HepG2 (cell line): ENCODE data around the gene SPAG8. TPM values are rescaled to one million over a fixed set of nuclear protein-coding genes. Genes with fewer than 3 reads are reported as not detected.

ENCODE experiments used
- AKAP8 ChIP-seq: sonication (generic); formaldehyde crosslinking; IDR thresholded peaks from 2 replicates; pipeline ENCODE4 v1.5.1; 2020; ENCODE audit warnings: mild to moderate bottlenecking, missing genetic modification reagents
- DMAP1 ChIP-seq: IDR thresholded peaks from 2 replicates; pipeline ENCODE4 v1.6.1; 2016
- E2F2 ChIP-seq: sonication (generic); formaldehyde crosslinking; IDR thresholded peaks from 2 replicates; pipeline ENCODE4 v1.4.0; 2020; ENCODE audit warnings: missing genetic modification reagents, borderline replicate concordance
- FOXP4 ChIP-seq: sonication (generic); formaldehyde crosslinking; IDR thresholded peaks from 2 replicates; pipeline ENCODE4 v1.4.0; 2020; ENCODE audit warnings: missing genetic modification reagents
- GLI4 ChIP-seq: sonication (generic); formaldehyde crosslinking; IDR thresholded peaks from 2 replicates; pipeline ENCODE4 v1.5.1; 2020; ENCODE audit warnings: missing genetic modification reagents, mild to moderate bottlenecking, moderate library complexity, borderline replicate concordance
- HES4 ChIP-seq: sonication (generic); formaldehyde crosslinking; IDR thresholded peaks from 2 replicates; pipeline ENCODE4 v1.9.0; 2021; ENCODE audit warnings: mild to moderate bottlenecking, missing genetic modification reagents, borderline replicate concordance
- IRF2 ChIP-seq: IDR thresholded peaks from 2 replicates; pipeline ENCODE4 v1.6.1; 2018; ENCODE audit warnings: missing genetic modification reagents, missing compliant biosample characterization
- JUNB ChIP-seq: sonication (generic); formaldehyde crosslinking; IDR thresholded peaks from 2 replicates; pipeline ENCODE4 v1.8.0; 2022; ENCODE audit warnings: missing genetic modification reagents, mild to moderate bottlenecking, borderline replicate concordance
- NR2F6 ChIP-seq, 2 experiments: IDR thresholded peaks; 2 replicates each; pipeline ENCODE4 v1.6.1; 2016; ENCODE audit warnings: antibody characterized with exemption in 1 of 2, mild to moderate bottlenecking in 1 of 2
- NR3C1 ChIP-seq: sonication (generic); formaldehyde crosslinking; IDR thresholded peaks from 2 replicates; pipeline ENCODE4 v1.4.0; 2020; ENCODE audit warnings: missing genetic modification reagents
- SP1 ChIP-seq, 2 experiments: fragments of 450-650 bp in 1 of 2; sonication (generic) in 1 of 2; formaldehyde crosslinking in 1 of 2; IDR thresholded peaks; 2 replicates each; pipeline versions ENCODE4 v1.4.0 to v1.6.1; 2016 to 2020; ENCODE audit warnings: missing genetic modification reagents in 1 of 2
- SP140L ChIP-seq: sonication (generic); formaldehyde crosslinking; IDR thresholded peaks from 2 replicates; pipeline ENCODE4 v1.4.0; 2020; ENCODE audit warnings: missing genetic modification reagents, borderline replicate concordance
- SSRP1 ChIP-seq: IDR thresholded peaks from 2 replicates; pipeline ENCODE4 v1.6.1; 2016; ENCODE audit warnings: control low read depth
- TAF1 ChIP-seq: sonication (generic); formaldehyde crosslinking; IDR thresholded peaks from 2 replicates; pipeline ENCODE4 v1.4.0; 2020; ENCODE audit warnings: missing genetic modification reagents
- WIZ ChIP-seq: sonication (generic); formaldehyde crosslinking; IDR thresholded peaks from 2 replicates; pipeline ENCODE4 v1.5.1; 2020; ENCODE audit warnings: mild to moderate bottlenecking, missing genetic modification reagents
- ZFP36L2 ChIP-seq: sonication (generic); formaldehyde crosslinking; IDR thresholded peaks from 2 replicates; pipeline ENCODE4 v1.4.0; 2020; ENCODE audit warnings: missing genetic modification reagents
- ZNF124 ChIP-seq: sonication (generic); formaldehyde crosslinking; IDR thresholded peaks from 2 replicates; pipeline ENCODE4 v1.4.0; 2020; ENCODE audit warnings: missing genetic modification reagents
- ZNF20 ChIP-seq: sonication (generic); formaldehyde crosslinking; IDR thresholded peaks from 2 replicates; pipeline ENCODE4 v1.4.0; 2020; ENCODE audit warnings: mild to moderate bottlenecking, moderate library complexity, missing genetic modification reagents
- ZNF468 ChIP-seq: sonication (generic); formaldehyde crosslinking; IDR thresholded peaks from 2 replicates; pipeline ENCODE4 v1.8.0; 2022; ENCODE audit warnings: mild to moderate bottlenecking, moderate library complexity, missing genetic modification reagents
- ZNF577 ChIP-seq: sonication (generic); formaldehyde crosslinking; IDR thresholded peaks from 2 replicates; pipeline ENCODE4 v1.4.0; 2020; ENCODE audit warnings: mild to moderate bottlenecking, low read depth, missing genetic modification reagents, borderline replicate concordance
- ZNF598 ChIP-seq: sonication (generic); formaldehyde crosslinking; IDR thresholded peaks from 2 replicates; pipeline ENCODE4 v1.5.1; 2020; ENCODE audit warnings: mild to moderate bottlenecking, missing genetic modification reagents, borderline replicate concordance
- polyA plus RNA-seq, 8 experiments: library from polyadenylated mRNA; depleted of rRNA in 3 of 8; stranded (reverse) in 7 of 8; unstranded in 1 of 8; fragments of >200 nt; fragmentation: Illumina TruSeq in 4 of 8; extraction: Trizol in 4 of 8; gene quantifications; 2 replicates each; pipeline versions ENCODE4 v1.2.1 to v1.2.3, GENCODE V29; 2011 to 2016; ENCODE audit warnings: low read depth in 4 of 8, missing spikeins in 1 of 8, mixed read lengths in 1 of 8; ENCODE audit not compliant: insufficient read depth in 1 of 8
- total RNA-seq, 5 experiments: library from RNA; depleted of rRNA; stranded (reverse); fragments of >200 nt; fragmentation: Illumina TruSeq; extraction: Trizol; gene quantifications; 2 replicates each; pipeline ENCODE4 v1.2.3, GENCODE V29; 2016; ENCODE audit warnings: low read depth in 1 of 5

SPAG8 gene
- total and polyA plus RNA-seq, 2 of the 13 experiments (the other 11 are each of a cell fraction or from before 2014, with no cell fraction given), result 0.18 to 0.27 TPM

- TF ChIP-seq WIZ, result no peak
- no peak for TF ChIP-seq SP140L (CRISPR knock-in tag)
- TF ChIP-seq FOXP4 (CRISPR knock-in tag), result 0 out of 2 replicates have a peak, but pooled peaks have one; percentile 14
- no peak for TF ChIP-seq E2F2
- TF ChIP-seq ZFP36L2 (CRISPR knock-in tag), result no peak
- TF ChIP-seq ZNF20 (CRISPR knock-in tag), result no peak
- TF ChIP-seq ZNF577 (CRISPR knock-in tag), result no peak
- TF ChIP-seq NR3C1 (CRISPR knock-in tag), result no peak
- TF ChIP-seq SP1 (IDR thresholded peaks at IDR 0.05), result no peak
- TF ChIP-seq SP1 (CRISPR knock-in tag; IDR thresholded peaks at IDR 0.05), result no peak
- TF ChIP-seq ZNF598 (CRISPR knock-in tag), result no peak
- no peak for TF ChIP-seq AKAP8 (CRISPR knock-in tag)
- no peak for TF ChIP-seq ZNF468
- TF ChIP-seq HES4 (CRISPR knock-in tag), result no peak
- TF ChIP-seq DMAP1, result no peak
- TF ChIP-seq IRF2, result no peak
- TF ChIP-seq SSRP1 (CRISPR knock-in tag), result no peak
- no peak for TF ChIP-seq JUNB (CRISPR knock-in tag)
- no peak for TF ChIP-seq TAF1 (CRISPR knock-in tag)
- TF ChIP-seq GLI4 (CRISPR knock-in tag), result no peak
- TF ChIP-seq NR2F6 (IDR thresholded peaks at IDR 0.05), result peak; percentile 97
- TF ChIP-seq NR2F6 (CRISPR knock-in tag; IDR thresholded peaks at IDR 0.05), result peak; percentile 97
- no peak for TF ChIP-seq ZNF124 (CRISPR knock-in tag)
These were observed 22.5 kb upstream of the SPAG8 start (continued) for GRCh38 chr9:35834260-35835215.
